GM23338 (cell line): ENCODE measurements around the gene SRSF1. TPM values are rescaled to one million over a fixed set of nuclear protein-coding genes. Genes with fewer than 3 reads are reported as not detected.

Experiments
- ATAC-seq: fragments of 200-7000 bp; cut with Tn5 transposase; 3 replicates; pipeline ENCODE4 v1.9.1; 2020
- DNase-seq: peaks from one replicate; pipeline ENCODE4 v3.0.0-alpha.2; 2015; ENCODE audit warnings: low spot score
- H2AFZ ChIP-seq: fragments of 200-600 bp; sonication (generic); 2 replicates; pipeline ENCODE4 v1.8.0; 2016; ENCODE audit warnings: antibody characterized with exemption, mild to moderate bottlenecking, moderate library complexity
- H3F3A ChIP-seq: fragments of 200-600 bp; sonication (generic); replicated peaks from 2 replicates; pipeline ENCODE4 v1.8.0; 2017; ENCODE audit warnings: antibody characterized with exemption, mixed run types, low read depth
- H3K27ac ChIP-seq: fragments of 200-600 bp; sonication (generic); 2 replicates; pipeline ENCODE4 v1.6.1; 2016; ENCODE audit warnings: low read depth
- H3K27me3 ChIP-seq: fragments of 200-600 bp; sonication (generic); 2 replicates; pipeline ENCODE4 v1.8.0; 2016; ENCODE audit warnings: mild to moderate bottlenecking, mixed run types, moderate library complexity; ENCODE audit not compliant: insufficient read depth
- H3K36me3 ChIP-seq: fragments of 200-600 bp; sonication (generic); 2 replicates; pipeline ENCODE4 v1.8.0; 2016; ENCODE audit warnings: mild to moderate bottlenecking; ENCODE audit not compliant: insufficient read depth
- H3K4me1 ChIP-seq: fragments of 200-600 bp; sonication (generic); 2 replicates; pipeline ENCODE4 v1.8.0; 2016; ENCODE audit warnings: mild to moderate bottlenecking, moderate library complexity; ENCODE audit not compliant: insufficient read depth
- H3K4me2 ChIP-seq: fragments of 200-600 bp; sonication (generic); 2 replicates; pipeline ENCODE4 v1.7.1; 2017; ENCODE audit warnings: mixed run types
- H3K4me3 ChIP-seq: fragments of 200-600 bp; sonication (generic); 2 replicates; pipeline ENCODE4 v1.6.1; 2016; ENCODE audit warnings: mixed run types
- H3K79me2 ChIP-seq: fragments of 200-600 bp; sonication (generic); replicated peaks from 2 replicates; pipeline ENCODE4 v1.8.0; 2017; ENCODE audit warnings: mild to moderate bottlenecking; ENCODE audit not compliant: insufficient read depth
- H3K9me2 ChIP-seq: fragments of 200-600 bp; sonication (generic); 2 replicates; pipeline ENCODE4 v1.8.0; 2017; ENCODE audit not compliant: insufficient read depth
- H4K20me1 ChIP-seq: fragments of 200-600 bp; sonication (generic); replicated peaks from 2 replicates; pipeline ENCODE4 v1.8.0; 2017; ENCODE audit warnings: mild to moderate bottlenecking; ENCODE audit not compliant: insufficient read depth
- H3K27ac Mint-ChIP-seq: 2 replicates; pipeline ENCODE4 v1.8.0; 2020; ENCODE audit warnings: inconsistent platforms, mild to moderate bottlenecking, moderate library complexity, mixed read lengths
- H3K27me3 Mint-ChIP-seq: 3 replicates; pipeline ENCODE4 v1.8.0; 2022; ENCODE audit warnings: low read depth, mild to moderate bottlenecking, moderate library complexity, mixed read lengths, inconsistent platforms; ENCODE audit not compliant: insufficient read depth, poor library complexity
- H3K36me3 Mint-ChIP-seq: 3 replicates; pipeline ENCODE4 v1.8.0; 2021; ENCODE audit warnings: low read depth, mild to moderate bottlenecking, inconsistent platforms, moderate library complexity, mixed read lengths
- H3K4me1 Mint-ChIP-seq: 3 replicates; pipeline ENCODE4 v1.8.0; 2020; ENCODE audit warnings: mild to moderate bottlenecking, inconsistent platforms, mixed read lengths
- H3K4me3 Mint-ChIP-seq: 3 replicates; pipeline ENCODE4 v1.8.0; 2021; ENCODE audit warnings: moderate library complexity, mild to moderate bottlenecking, inconsistent platforms, mixed read lengths
- H3K9me3 Mint-ChIP-seq: 3 replicates; pipeline ENCODE4 v1.8.0; 2020; ENCODE audit warnings: moderate library complexity, mild to moderate bottlenecking, inconsistent platforms, mixed read lengths
- CREB1 ChIP-seq: fragments of 250-450 bp; sonication (Bioruptor Pico); IDR thresholded peaks from 2 replicates; pipeline ENCODE4 v1.5.0; 2020; ENCODE audit warnings: low read depth, mild to moderate bottlenecking, moderate library complexity
- CTCF ChIP-seq, 2 experiments: fragments of 200-600 bp in 1 of 2; sonication (generic) in 1 of 2; conservative IDR thresholded peaks; 2 replicates each; pipeline versions ENCODE4 v1.5.1 to v1.6.1; 2016 to 2017; ENCODE audit warnings: antibody characterized with exemption in 2 of 2, low read depth in 2 of 2, mild to moderate bottlenecking in 2 of 2, moderate library complexity in 1 of 2
- ETS1 ChIP-seq: IDR thresholded peaks from 2 replicates; pipeline ENCODE4 v1.6.1; 2016; ENCODE audit warnings: antibody characterized with exemption
- EZH2 ChIP-seq: fragments of 200-600 bp; sonication (generic); IDR thresholded peaks from one replicate; pipeline ENCODE4 v1.8.0; 2017; ENCODE audit warnings: antibody characterized with exemption, mild to moderate bottlenecking, low read depth; ENCODE audit not compliant: unreplicated experiment
- JUNB ChIP-seq: IDR thresholded peaks from one replicate; pipeline ENCODE4 v1.6.1; 2016; ENCODE audit warnings: antibody characterized with exemption; ENCODE audit not compliant: unreplicated experiment
- NANOG ChIP-seq: IDR thresholded peaks from 2 replicates; pipeline ENCODE4 v1.6.1; 2016; ENCODE audit warnings: antibody characterized with exemption, borderline replicate concordance
- REST ChIP-seq: IDR thresholded peaks from one replicate; pipeline ENCODE4 v1.6.1; 2018; ENCODE audit warnings: antibody characterized with exemption; ENCODE audit not compliant: unreplicated experiment
- STAT1 ChIP-seq: IDR thresholded peaks from one replicate; pipeline ENCODE4 v1.6.1; 2016; ENCODE audit warnings: antibody characterized with exemption; ENCODE audit not compliant: unreplicated experiment
- ZNF114 ChIP-seq: fragments of 250-450 bp; sonication (Bioruptor Pico); IDR thresholded peaks from 2 replicates; pipeline ENCODE4 v1.5.0; 2020; ENCODE audit warnings: mild to moderate bottlenecking, moderate library complexity
- ZNF331 ChIP-seq: fragments of 250-450 bp; sonication (Bioruptor Pico); IDR thresholded peaks from 2 replicates; pipeline ENCODE4 v1.5.0; 2020; ENCODE audit warnings: low read depth, mild to moderate bottlenecking, moderate library complexity
- polyA plus RNA-seq: library from polyadenylated mRNA; unstranded; fragments of >200 nt; fragmentation: Nextera tagmentation; extraction: Ambion mirVana; gene quantifications from 2 replicates; pipeline ENCODE4 v1.2.1, GENCODE V29; 2016
- total RNA-seq: library from RNA; depleted of rRNA; stranded (reverse); fragments of >200 nt; shearing (Covaris generic); gene quantifications from 2 replicates; pipeline ENCODE4 v1.2.3, GENCODE V29; 2014

SRSF1 gene
- total and polyA plus RNA-seq, 2 experiments from 2014 or later, result 413 to 584 TPM

- H3K4me2 ChIP-seq, result no peak overlapping the region
- peaks cover 27% of the 10 kb centered on the region for H4K20me1 ChIP-seq
- TF ChIP-seq CTCF (conservative IDR thresholded peaks at IDR 0.05; ENCODE audit: low read depth in 2 of 2) (peak; percentile 68 to 97), ETS1 (no peak)
- peaks cover 6% of the 10 kb centered on the region for H3K4me1 ChIP-seq
- no peak overlapping the region for H2AFZ ChIP-seq
- peaks cover 32% of the 10 kb centered on the region for H3K79me2 ChIP-seq
- peaks cover 23% of the 10 kb centered on the region; the same call in 1 of the 2 replicates for H3F3A ChIP-seq
- peaks cover 23% of the 10 kb centered on the region; the same call in 1 of the 2 replicates for H3K36me3 ChIP-seq
- no peaks in the 10 kb centered on the region for H3K9me2 ChIP-seq
- Mint-ChIP-seq H3K9me3 (no peaks in the 10 kb centered on the region), H3K36me3 (peaks cover 78% of the 10 kb centered on the region), H3K4me3 (no peak overlapping the region; the same call in 2 of the 3 replicates), H3K27ac (no peak overlapping the region), H3K4me1 (peaks cover 36% of the 10 kb centered on the region), H3K27me3 (no peaks in the 10 kb centered on the region)
- no peak overlapping the region for H3K4me3 ChIP-seq
- ATAC-seq, result peak; percentile 60
- no peak overlapping the region for H3K27ac ChIP-seq
- peak; percentile 89 for DNase-seq
- H3K27me3 ChIP-seq, result no peaks in the 10 kb centered on the region
Measured at GRCh38 chr17:57999496-58000017, 7.5 kb downstream of the SRSF1 start.

- Mint-ChIP-seq H3K36me3 (peaks cover 73% of the 10 kb centered on the region), H3K27me3 (no peaks in the 10 kb centered on the region), H3K4me1 (peaks cover 38% of the 10 kb centered on the region), H3K9me3 (no peaks in the 10 kb centered on the region), H3K27ac (no peak overlapping the region), H3K4me3 (no peak overlapping the region; the same call in 2 of the 3 replicates)
- H3K79me2 ChIP-seq, result peaks cover 27% of the 10 kb centered on the region
- peaks cover 23% of the 10 kb centered on the region; the same call in 1 of the 2 replicates for H3F3A ChIP-seq
- no peak overlapping the region for H3K4me2 ChIP-seq
- no peak for DNase-seq
- no peak for ATAC-seq
- no peaks in the 10 kb centered on the region for H3K9me2 ChIP-seq
- peaks cover 25% of the 10 kb centered on the region for H4K20me1 ChIP-seq
- H3K4me1 ChIP-seq, result peaks cover 3% of the 10 kb centered on the region
- H3K27me3 ChIP-seq, result no peaks in the 10 kb centered on the region
- no peak overlapping the region for H3K27ac ChIP-seq
- no peak overlapping the region for H2AFZ ChIP-seq
- H3K4me3 ChIP-seq, result no peak overlapping the region
- H3K36me3 ChIP-seq, result peaks cover 18% of the 10 kb centered on the region; the same call in 1 of the 2 replicates
- no peak for TF ChIP-seq CTCF (conservative IDR thresholded peaks at IDR 0.05; ENCODE audit: low read depth in 2 of 2)
- TF ChIP-seq REST, result no peak
- TF ChIP-seq NANOG, result no peak
- no peak for TF ChIP-seq EZH2
- TF ChIP-seq ZNF331 (CRISPR knock-in tag), result no peak
- TF ChIP-seq JUNB, result no peak
- TF ChIP-seq ZNF114 (CRISPR knock-in tag), result no peak
- TF ChIP-seq CREB1, result no peak
- TF ChIP-seq STAT1, result no peak
Measured at GRCh38 chr17:57999010-57999495, 8.0 kb downstream of the SRSF1 start.
